Erythroblast (primary cell): ENCODE data around the gene AKAP8L.

ENCODE experiments used
- DNase-seq, 2 experiments: peaks; one replicate each; lab custom pipeline; 2025; lab: John Stamatoyannopoulos, UW
- GATA1 ChIP-seq: IDR thresholded peaks from 2 replicates; pipeline ENCODE4 v1.6.1; 2011; ENCODE audit warnings: low read depth, mild to moderate bottlenecking, control low read depth, low read length, moderate library complexity
- POLR2A ChIP-seq: IDR thresholded peaks from 2 replicates; pipeline ENCODE4 v1.6.1; 2011; ENCODE audit warnings: mild to moderate bottlenecking, low read length

The AKAP8L gene

DNA sequence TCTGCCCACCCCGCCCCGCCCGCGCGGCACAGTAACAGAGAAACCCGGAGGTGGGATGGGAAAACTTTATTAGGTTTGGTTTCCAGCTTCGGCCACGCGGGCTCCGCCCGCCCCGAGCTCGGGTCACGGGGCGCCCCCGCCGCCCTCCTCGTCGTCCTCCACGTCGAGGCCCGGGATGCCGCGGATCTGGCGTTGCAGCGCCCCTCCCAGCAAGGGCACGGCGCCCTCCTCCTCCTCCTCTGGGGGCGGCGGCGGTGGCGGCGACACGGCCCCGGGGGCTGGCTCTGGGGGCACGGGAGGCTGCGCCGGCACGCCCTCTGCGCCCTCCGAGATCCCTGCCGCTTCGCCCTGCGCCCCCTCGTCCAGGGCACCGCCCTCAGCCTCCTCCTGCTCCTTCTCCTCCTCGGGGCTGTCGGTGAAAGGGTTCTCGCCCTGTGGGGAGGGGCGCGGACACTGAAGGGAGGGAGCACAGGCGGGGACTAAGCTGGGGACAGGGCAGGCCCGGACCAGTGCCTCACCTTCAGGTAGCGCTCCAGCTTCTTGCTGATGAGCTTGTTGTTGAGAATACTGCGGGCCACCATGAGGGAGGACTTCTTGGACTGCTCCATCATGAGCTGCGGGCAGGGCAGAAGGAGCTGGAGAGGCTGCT, 38.7 kb downstream of the AKAP8L start:
- TF ChIP-seq POLR2A: no peak
- no peak for TF ChIP-seq GATA1
- peak; percentile 82 to 84 for DNase-seq

DNA sequence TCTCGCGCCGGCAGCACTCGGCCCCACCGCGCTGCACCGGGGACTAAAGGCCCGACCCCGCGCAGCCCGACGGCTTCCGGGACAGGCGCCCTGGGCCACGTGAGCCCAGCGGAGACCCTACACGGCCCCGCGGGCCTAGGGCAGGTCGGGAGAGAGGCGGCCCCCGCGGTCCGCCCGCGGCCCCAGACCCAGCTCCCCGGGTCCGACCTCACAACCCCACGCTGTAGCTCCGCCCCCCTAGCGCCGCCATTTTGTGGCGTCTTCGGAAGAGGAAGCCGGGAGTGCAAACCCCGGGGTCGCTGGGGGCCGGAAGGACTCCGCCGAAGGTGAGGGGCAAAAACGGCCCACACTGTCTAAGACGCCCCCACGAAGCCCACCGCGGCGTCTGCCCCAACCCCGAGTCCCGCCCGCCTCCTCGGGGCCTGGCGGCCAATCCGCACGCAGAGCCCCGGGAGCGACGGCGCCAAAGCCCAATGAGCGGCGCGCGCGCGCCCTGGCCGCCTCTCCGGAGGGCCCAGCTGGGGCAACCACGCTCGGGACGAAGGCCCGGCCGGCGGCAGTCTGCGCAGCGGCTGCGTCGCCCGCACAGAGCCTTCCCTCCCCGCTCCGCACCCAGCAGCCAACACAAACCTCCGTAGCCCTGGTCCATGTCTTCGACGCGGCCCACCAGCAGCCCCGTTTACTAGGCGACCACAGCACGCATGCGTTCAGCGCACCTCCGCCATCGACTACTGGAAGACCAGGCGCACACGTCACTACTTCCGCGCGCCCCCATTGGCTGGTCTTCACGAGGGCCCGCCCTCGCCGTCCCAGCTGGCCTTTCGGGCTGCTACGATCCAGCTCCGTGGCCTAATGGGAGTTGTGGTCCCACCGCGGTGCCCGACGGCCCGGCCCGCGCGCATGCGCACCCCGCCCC, 39.4 kb downstream of the AKAP8L start, which contains the start of gene AKAP8:
TSS of gene AKAP8 (minus strand) at position 705 of the 916 bp plus-strand sequence. CDS start at position 649, 56 bp downstream.
- DNase-seq: peak; percentile 99 to 100
- TF ChIP-seq POLR2A: peak; percentile 84
- no peak for TF ChIP-seq GATA1

DNA sequence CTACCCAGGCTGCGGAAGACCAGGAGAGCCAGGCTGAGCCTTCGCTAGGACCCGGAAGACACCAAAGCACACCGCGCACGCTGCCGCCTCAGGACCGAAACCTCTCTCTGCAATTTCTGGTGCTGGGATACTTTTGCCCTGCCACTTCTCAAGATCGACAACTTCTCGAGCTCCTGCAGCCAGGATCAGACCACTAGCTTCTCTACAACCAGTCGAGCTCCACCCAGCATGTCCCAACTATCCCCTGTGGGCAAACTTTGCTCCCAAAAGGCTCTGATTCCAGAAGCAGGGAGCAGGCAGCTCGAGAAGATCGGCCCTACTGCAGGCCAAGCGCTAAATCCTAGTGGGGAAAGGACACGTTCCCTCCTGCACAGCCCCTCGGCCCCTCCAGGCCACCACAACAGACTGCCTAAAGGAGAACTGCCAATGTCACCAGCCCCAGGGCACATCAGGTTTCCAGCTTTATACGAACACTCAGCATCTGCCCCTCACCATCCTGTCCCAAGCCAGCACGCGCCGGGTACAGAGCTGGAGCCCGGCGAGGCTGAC, 40.2 kb downstream of the AKAP8L start:
- peak; percentile 66 to 71 for DNase-seq
- TF ChIP-seq GATA1: no peak
- no peak for TF ChIP-seq POLR2A

DNA sequence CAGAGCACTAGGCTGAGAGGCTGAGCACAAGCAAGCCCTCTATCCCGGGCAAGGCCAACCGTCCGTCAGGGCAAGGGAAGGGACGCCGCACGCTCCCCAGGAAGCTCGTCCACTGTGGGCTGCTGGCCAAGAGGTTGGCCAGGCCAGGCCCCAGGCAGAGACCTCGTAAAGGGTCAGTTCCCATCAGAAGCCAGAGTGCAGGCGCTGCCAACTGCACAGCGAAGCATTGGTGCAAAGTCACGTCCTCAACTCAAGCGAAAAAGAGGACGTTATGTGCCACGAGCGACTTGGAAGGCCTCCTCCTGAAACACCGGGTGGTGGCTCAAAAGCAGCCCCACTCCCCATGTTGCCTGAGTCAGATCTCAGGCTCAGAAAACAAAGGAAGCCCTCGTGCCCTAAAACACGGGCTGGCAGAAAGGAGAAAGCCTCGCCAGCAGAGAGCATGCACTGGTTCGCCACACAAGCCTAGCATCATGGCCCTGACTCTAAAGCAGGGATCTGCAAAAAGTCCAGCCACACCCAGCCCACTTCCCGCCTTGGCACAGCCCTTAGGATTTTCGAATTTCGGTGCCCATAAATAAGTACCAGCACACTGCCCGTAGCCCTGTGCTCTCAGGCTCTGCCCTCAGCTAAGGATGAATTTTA, 43.9 kb downstream of the AKAP8L start:
- no peak for DNase-seq
- TF ChIP-seq POLR2A (no peak), GATA1 (no peak)

- no peak for TF ChIP-seq GATA1
- no peak for TF ChIP-seq POLR2A
- no peak for DNase-seq
Observed at GRCh38 chr19:15374105-15374651, 44.6 kb downstream of the AKAP8L start.

- TF ChIP-seq GATA1: no peak
- no peak for TF ChIP-seq POLR2A
- no peak for DNase-seq
Observed at GRCh38 chr19:15373644-15374043, 45.1 kb downstream of the AKAP8L start.

DNA sequence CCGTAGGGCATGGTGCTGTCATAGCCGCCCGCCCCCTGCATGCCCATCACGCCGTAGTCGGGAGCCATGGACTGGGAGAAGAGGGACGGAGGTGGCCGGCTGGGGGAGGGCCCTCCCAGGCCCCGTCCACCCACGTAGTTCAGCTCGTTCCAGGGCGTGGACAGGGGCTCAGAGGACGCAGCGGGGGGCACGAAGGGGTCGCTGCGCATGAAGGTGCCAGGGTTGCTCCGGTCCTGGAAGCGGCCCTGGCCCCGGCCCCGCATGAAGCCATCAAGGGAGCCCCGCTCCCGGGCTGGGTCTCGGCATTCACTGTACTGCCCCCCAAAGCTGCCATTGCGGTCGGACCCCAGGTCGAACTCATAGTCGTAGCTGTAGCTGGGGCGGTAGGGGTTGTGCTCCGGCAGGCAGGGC, 45.9 kb downstream of the AKAP8L start:
- DNase-seq: no peak
- TF ChIP-seq GATA1 (no peak), POLR2A (no peak)

DNA sequence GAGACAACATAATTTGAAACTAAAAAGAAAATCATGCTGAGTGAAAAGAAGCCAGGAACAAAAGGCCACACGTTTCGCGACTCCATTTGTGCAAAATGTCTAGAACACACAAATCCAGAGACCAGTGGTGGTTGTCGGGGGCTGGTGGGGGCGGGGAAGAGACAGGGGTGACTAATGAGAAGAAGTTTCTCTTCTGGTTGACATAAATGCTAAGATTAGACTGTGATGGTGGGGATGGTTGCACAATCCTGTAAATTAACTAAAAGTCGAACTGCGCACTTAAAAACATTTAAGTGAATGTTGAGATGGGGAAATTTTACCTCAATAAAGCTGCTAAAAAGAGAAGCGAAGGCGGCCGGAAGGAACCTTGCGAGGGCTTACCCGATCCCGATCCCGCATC, 46.3 kb downstream of the AKAP8L start:
- TF ChIP-seq POLR2A (no peak), GATA1 (no peak)
- DNase-seq: no peak

- no peak for DNase-seq
- no peak for TF ChIP-seq POLR2A
- no peak for TF ChIP-seq GATA1
Observed at GRCh38 chr19:15371786-15372380, 46.9 kb downstream of the AKAP8L start.

- no peak for DNase-seq
- TF ChIP-seq POLR2A (no peak), GATA1 (no peak)
Observed at GRCh38 chr19:15371119-15371518, 47.7 kb downstream of the AKAP8L start.

- TF ChIP-seq POLR2A: no peak
- no peak for TF ChIP-seq GATA1
- no peak for DNase-seq
Observed at GRCh38 chr19:15369594-15369891, 49.2 kb downstream of the AKAP8L start.

GRCh38 chr19:15368798-15369593, 49.8 kb downstream of the AKAP8L start:
- no peak for TF ChIP-seq GATA1
- no peak for TF ChIP-seq POLR2A
- DNase-seq: no peak
